Measurements from ENCODE around the gene KCNMA1. TPM values are rescaled to one million over a fixed set of nuclear protein-coding genes. Genes with fewer than 3 reads are reported as not detected.

Gene KCNMA1
- total and polyA plus RNA-seq, 5 donors: 1.5 to 6.1 (median 3.3) TPM

DNA sequence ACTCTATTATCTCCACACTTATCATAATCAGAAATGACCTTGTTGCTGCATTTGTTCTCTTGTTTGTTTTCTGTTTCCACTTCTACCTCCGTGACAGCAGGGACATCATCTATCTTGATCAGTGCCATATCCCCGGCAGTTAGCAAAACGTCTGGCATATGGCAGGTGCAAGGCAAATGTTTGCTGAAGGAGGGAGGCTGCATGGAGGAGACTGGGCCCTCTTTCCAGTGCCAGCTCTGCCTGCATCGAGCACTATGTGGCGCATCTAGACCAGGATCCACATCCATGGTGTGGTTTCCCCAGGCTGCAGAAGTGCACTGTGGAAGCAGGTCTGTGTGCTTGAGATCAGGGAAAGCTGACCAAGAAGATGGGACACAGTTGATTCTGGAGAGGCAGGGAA, 181.2 kb downstream of the KCNMA1 start:
- H3K9me3 ChIP-seq (ENCODE audit: control insufficient read depth, low read length): no peaks in the 10 kb centered on the region
- ATAC-seq (no peak), DNase-seq (no peak)
- H3K27me3 ChIP-seq (ENCODE audit: control insufficient read depth, insufficient read depth): no peaks in the 10 kb centered on the region
- intact Hi-C loops (cut with DNase I): no loop called here
- no peaks in the 10 kb centered on the region for H3K4me1 ChIP-seq (ENCODE audit: control insufficient read depth, insufficient read depth, low read length)
- no peak overlapping the region for H3K4me3 ChIP-seq (ENCODE audit: low read length)
- 78% methylated on average over 5 of the region's 5 CpGs for WGBS
- no peak overlapping the region for H3K27ac ChIP-seq (ENCODE audit: low read length)

DNA sequence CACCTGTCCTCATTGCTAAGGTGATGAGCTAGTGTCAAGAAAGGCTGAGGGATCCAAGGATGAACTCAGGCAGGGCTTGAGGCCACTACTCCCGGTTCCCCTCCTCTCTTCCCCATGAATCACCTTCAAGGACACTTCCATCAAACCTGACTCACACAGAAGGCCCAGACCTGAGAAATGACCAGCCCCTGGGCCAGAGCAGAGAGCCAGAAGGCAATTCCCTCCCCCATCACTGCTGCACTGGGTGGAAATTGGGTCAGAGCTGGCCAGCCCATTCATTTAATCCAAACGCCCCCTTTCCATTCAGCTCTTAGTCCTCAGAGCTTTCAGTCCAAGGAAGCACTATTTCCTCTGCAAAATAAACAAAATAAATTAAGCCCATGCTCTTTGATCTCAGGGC, 182.0 kb downstream of the KCNMA1 start:
- Histone ChIP-seq H3K27ac (ENCODE audit: low read length) (no peak overlapping the region), H3K4me1 (ENCODE audit: control insufficient read depth, insufficient read depth, low read length) (no peaks in the 10 kb centered on the region), H3K9me3 (ENCODE audit: control insufficient read depth, low read length) (no peaks in the 10 kb centered on the region), H3K27me3 (ENCODE audit: control insufficient read depth, insufficient read depth) (no peaks in the 10 kb centered on the region), H3K4me3 (ENCODE audit: low read length) (no peak overlapping the region)
- ATAC-seq (no peak), DNase-seq (no peak)
- 63% methylated on average over 2 of the region's 2 CpGs for WGBS
- intact Hi-C loops (cut with DNase I): no loop called here

DNA sequence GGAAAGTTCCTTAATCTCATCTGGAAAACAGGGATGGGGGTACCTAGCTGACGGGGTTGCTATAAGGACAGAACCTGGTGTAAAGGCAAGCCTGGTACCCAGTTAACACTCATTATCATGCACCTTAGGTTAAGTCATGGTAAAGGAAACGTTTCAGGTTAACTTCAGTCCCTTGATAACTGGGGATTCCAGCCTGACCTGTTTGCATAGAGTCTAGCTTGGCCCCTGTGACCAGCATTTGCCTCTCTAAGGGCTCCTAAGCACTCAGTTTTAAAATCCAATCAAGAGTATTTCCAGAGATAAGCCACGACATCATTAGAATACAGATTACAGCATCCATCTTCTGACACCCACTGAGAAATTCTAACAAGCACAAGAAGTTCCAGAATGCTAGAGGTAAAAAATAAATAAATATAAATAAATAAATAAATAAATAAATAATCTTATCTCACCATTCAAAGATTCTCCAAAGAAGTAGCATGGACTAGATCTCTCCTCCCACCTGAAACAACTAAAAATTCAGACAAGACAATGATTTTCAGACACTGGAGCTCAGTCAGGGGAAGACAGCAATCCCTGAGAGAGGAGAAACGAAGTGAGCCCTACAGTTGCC, 184.6 kb downstream of the KCNMA1 start:
- 71% methylated on average over 4 of the region's 4 CpGs for WGBS
- H3K27me3 ChIP-seq (ENCODE audit: control insufficient read depth, insufficient read depth): no peaks in the 10 kb centered on the region
- H3K4me1 ChIP-seq (ENCODE audit: control insufficient read depth, insufficient read depth, low read length): no peaks in the 10 kb centered on the region
- H3K9me3 ChIP-seq (ENCODE audit: control insufficient read depth, low read length): no peaks in the 10 kb centered on the region
- no peak overlapping the region for H3K4me3 ChIP-seq (ENCODE audit: low read length)
- H3K27ac ChIP-seq (ENCODE audit: low read length): no peak overlapping the region
- intact Hi-C loops (cut with DNase I): no loop called here
- no peak for DNase-seq
- ATAC-seq: no peak

DNA sequence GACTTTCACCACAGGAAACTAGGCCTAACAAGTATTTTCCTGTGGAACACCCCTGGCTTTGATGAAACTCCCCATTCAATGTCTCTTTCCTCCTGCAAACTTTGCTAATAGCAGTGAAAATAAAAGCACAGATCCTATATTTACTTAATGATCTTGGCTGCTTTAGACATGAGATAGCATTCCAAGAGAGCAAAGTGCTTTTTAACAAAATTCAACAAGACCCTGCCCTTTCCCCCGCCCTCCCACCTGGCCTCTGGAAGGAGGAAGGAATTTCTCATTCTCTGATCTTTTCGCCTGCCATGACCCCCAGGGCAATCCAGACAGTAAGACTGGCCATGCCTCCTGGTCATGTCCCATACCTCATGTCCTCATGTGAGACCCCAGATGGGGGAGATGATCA, 185.7 kb downstream of the KCNMA1 start:
- no peak overlapping the region for H3K4me3 ChIP-seq (ENCODE audit: low read length)
- ATAC-seq (no peak), DNase-seq (no peak)
- no peaks in the 10 kb centered on the region for H3K4me1 ChIP-seq (ENCODE audit: control insufficient read depth, insufficient read depth, low read length)
- intact Hi-C loops (cut with DNase I): no loop called here
- H3K27me3 ChIP-seq (ENCODE audit: control insufficient read depth, insufficient read depth): no peaks in the 10 kb centered on the region
- no peaks in the 10 kb centered on the region for H3K9me3 ChIP-seq (ENCODE audit: control insufficient read depth, low read length)
- WGBS: 83% methylated on average over 2 of the region's 2 CpGs
- H3K27ac ChIP-seq (ENCODE audit: low read length): no peak overlapping the region

DNA sequence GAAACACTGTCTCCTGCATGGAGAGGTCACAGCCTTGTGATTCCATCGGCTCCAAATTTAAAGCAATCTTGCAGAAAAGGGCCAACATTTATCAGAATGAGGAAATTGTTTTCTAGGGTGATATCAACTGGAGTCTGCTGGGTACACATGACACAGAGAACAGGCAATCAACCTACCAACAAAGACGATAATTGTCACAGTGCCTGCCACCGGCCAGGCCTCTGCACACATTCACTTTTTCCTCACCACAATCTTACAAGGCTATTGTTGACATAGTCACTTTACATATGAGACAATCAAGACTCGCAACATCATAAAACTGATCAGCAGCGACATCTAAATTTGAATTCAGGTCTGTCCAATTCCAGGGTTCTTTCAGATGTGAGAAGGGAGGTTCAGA, 189.4 kb downstream of the KCNMA1 start:
- ATAC-seq (no peak), DNase-seq (no peak)
- Histone ChIP-seq H3K4me1 (ENCODE audit: control insufficient read depth, insufficient read depth, low read length) (no peaks in the 10 kb centered on the region), H3K4me3 (ENCODE audit: low read length) (no peak overlapping the region), H3K27me3 (ENCODE audit: control insufficient read depth, insufficient read depth) (no peaks in the 10 kb centered on the region), H3K27ac (ENCODE audit: low read length) (no peak overlapping the region), H3K9me3 (ENCODE audit: control insufficient read depth, low read length) (no peaks in the 10 kb centered on the region)
- intact Hi-C loops (cut with DNase I): no loop called here
- 66% methylated on average over 5 of the region's 5 CpGs for WGBS

DNA sequence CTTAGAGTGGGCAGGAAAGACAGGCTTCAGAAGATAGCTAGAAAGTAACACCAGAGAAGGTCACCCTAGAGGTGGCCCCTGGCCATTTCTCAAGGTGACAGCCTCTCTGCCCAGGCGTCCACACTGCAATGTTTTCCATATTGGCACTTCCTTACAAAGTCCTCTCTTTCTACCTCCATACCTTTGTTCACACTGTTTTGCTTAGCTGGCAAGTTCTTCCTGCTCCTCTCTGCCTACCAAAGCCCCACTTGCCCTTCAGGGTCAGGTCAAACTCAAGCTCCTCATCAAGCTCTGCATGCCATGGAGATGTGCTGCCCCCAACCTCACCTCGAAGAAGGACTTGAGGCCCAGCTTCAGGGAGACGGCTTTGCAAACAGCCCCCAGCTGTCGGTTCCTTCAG, 190.9 kb downstream of the KCNMA1 start:
- intact Hi-C loops (cut with DNase I): no loop called here
- Histone ChIP-seq H3K27ac (ENCODE audit: low read length) (no peak overlapping the region), H3K9me3 (ENCODE audit: control insufficient read depth, low read length) (no peaks in the 10 kb centered on the region), H3K4me1 (ENCODE audit: control insufficient read depth, insufficient read depth, low read length) (no peaks in the 10 kb centered on the region), H3K27me3 (ENCODE audit: control insufficient read depth, insufficient read depth) (no peaks in the 10 kb centered on the region), H3K4me3 (ENCODE audit: low read length) (no peak overlapping the region)
- ATAC-seq (no peak), DNase-seq (no peak)
- WGBS: 85% methylated on average over 4 of the region's 4 CpGs

DNA sequence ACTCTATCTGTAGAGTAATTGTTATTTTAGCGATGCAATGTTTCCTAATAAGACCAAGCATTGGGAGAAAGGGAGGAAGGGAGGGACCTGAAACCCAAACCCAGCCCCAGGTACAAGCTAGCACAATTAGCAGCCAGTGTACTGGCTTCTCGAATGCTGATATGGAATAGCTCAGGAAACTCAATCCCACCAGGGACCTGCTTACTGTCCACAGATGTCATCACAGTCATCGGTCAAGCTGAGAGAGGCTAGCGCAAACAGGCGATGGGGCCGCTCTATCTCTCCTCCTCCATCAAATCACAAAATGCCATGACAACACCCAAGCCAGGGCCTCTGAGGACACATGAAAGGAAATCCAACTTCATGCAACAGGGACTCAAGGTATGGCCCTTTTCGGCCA, 192.1 kb downstream of the KCNMA1 start:
- ATAC-seq: no peak
- DNase-seq: no peak
- Histone ChIP-seq H3K4me3 (ENCODE audit: low read length) (no peak overlapping the region), H3K4me1 (ENCODE audit: control insufficient read depth, insufficient read depth, low read length) (no peaks in the 10 kb centered on the region), H3K27ac (ENCODE audit: low read length) (no peak overlapping the region), H3K27me3 (ENCODE audit: control insufficient read depth, insufficient read depth) (no peaks in the 10 kb centered on the region), H3K9me3 (ENCODE audit: control insufficient read depth, low read length) (no peaks in the 10 kb centered on the region)
- WGBS: 78% methylated on average over 7 of the region's 7 CpGs
- intact Hi-C loops (cut with DNase I): no loop called here

DNA sequence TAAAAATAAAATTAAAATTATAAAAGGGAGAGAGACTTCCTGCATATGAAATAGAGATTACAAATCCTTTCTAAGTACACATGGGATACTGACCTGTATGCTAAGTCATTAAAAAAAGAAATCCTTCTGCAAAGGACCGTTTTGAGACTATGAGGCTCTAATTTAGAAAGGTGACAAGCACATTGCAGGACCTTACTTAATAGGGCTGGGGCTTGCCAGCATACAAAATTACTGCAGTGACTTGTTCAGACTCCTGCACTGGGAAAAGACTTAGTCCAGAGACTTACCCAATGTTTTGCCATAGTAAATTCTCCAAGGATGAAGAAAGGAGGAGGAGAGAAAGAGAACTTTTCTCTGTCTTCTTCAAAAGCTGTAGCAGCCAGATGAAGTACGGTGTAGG, 193.6 kb downstream of the KCNMA1 start:
- intact Hi-C loops (cut with DNase I): no loop called here
- Histone ChIP-seq H3K27ac (ENCODE audit: low read length) (no peak overlapping the region), H3K27me3 (ENCODE audit: control insufficient read depth, insufficient read depth) (no peaks in the 10 kb centered on the region), H3K4me1 (ENCODE audit: control insufficient read depth, insufficient read depth, low read length) (no peaks in the 10 kb centered on the region), H3K4me3 (ENCODE audit: low read length) (no peak overlapping the region), H3K9me3 (ENCODE audit: control insufficient read depth, low read length) (no peaks in the 10 kb centered on the region)
- no peak for ATAC-seq
- no peak for DNase-seq
- WGBS: 68% methylated on average over 2 of the region's 2 CpGs

DNA sequence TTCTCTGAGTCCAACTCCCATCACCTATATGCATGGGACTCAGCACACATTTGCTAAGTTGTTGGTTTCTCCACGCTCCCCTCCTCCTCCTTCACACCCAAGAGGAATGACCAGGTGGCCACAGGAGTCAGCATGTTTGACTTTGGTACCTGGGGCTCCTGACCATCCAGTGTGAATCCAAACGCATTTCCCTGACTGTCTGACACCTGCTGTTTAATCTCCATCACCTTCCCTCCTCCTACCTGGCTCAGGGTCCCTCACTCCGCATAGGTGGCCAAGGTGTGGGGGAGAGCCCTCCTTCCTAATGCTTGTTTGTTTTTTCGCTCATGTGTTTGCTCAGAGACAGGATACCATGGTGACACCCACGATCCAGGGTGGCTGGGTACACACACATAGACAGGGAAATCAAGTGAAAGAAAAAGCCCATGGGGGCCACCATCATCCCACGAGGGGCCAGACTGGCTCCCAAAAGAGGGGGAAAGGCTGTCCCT, 194.9 kb downstream of the KCNMA1 start:
- Histone ChIP-seq H3K4me3 (ENCODE audit: low read length) (no peak overlapping the region), H3K27me3 (ENCODE audit: control insufficient read depth, insufficient read depth) (no peaks in the 10 kb centered on the region), H3K27ac (ENCODE audit: low read length) (no peak overlapping the region), H3K4me1 (ENCODE audit: control insufficient read depth, insufficient read depth, low read length) (no peaks in the 10 kb centered on the region), H3K9me3 (ENCODE audit: control insufficient read depth, low read length) (no peaks in the 10 kb centered on the region)
- intact Hi-C loops (cut with DNase I): no loop called here
- WGBS: 71% methylated on average over 6 of the region's 6 CpGs
- no peak for DNase-seq
- ATAC-seq: no peak

DNA sequence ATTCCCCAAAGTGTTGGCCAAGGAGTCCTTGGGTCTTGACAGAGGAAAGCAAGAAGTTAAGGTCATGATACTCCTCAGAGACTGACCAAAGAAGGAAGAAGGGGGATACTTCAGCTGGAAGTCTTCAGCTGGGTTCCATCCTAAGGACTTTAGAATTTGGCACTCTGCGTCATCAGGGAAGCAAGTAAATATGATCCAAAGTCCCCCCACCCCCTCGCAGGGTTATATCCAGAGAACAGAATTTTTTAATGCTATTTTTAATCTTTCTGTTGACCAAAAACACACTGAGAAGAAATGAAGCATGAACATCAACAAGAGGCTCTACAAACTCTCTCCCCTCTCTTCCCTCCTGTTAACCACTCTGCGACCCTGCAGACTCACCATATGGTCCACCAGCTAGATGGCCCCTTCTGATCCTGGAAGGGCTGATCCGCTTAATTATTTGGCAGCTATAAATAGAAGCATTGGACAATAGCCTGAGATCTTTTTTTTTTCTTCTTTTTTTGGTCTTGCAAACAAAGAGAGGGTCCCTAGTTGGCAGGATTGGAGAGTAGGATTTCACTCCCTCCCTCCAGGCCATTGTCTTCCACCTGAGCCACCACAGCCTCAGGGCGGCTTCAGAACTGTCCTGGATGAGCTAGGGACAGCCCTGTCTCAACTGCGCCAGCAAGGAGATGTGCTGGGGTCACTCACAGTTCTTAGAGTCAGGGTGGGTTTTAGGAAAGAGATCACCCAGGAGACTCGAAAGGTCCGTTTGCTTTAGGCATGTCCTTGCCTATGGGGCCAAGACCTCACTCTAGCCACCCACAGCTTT, 196.0 kb downstream of the KCNMA1 start:
- intact Hi-C loops (cut with DNase I): no loop called here
- 70% methylated on average over 8 of the region's 8 CpGs for WGBS
- H3K4me1 ChIP-seq (ENCODE audit: control insufficient read depth, insufficient read depth, low read length): no peaks in the 10 kb centered on the region

DNA sequence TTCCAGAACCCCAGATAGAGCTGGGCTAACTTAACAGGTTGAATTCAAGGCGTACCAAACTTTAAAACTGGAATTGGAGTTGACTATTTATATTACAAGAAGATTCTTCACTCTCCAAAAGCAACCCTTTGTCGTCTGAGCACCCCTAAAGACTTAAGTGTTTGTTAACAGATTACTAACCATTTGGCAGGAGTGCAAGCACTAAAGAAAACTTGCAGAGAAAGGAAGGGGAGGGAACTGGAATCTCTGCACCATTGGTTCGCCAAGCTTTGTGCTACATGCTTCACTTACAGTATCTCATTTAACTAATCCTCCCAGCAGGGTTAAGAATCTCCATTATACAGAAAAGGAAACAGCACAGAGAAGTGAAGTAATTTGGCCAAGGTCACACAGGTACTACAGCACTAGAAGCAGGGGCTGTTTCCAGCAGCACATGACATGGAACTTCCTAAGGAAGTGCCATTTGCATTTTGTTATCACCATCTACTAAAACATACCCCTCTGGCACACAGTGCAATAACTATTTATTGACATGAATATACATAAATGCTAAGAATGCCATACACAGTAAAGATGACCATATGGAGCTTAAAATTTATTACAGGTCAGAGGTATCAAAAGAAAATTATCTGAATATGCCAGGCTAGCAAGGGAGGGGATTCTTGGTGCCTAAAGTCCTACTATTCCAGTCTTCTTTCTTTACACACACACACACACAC, 201.2 kb downstream of the KCNMA1 start:
- intact Hi-C loops (cut with DNase I): no loop called here
- no peaks in the 10 kb centered on the region for H3K4me1 ChIP-seq (ENCODE audit: control insufficient read depth, insufficient read depth, low read length)
- ATAC-seq: no peak
- no peak overlapping the region for H3K27ac ChIP-seq (ENCODE audit: low read length)
- no peak for DNase-seq
- H3K27me3 ChIP-seq (ENCODE audit: control insufficient read depth, insufficient read depth): no peaks in the 10 kb centered on the region
- WGBS: 60% methylated on average over 3 of the region's 3 CpGs
- no peaks in the 10 kb centered on the region for H3K9me3 ChIP-seq (ENCODE audit: control insufficient read depth, low read length)
- H3K4me3 ChIP-seq (ENCODE audit: low read length): no peak overlapping the region

More for the DNA sequence above, 196.0 kb downstream of the KCNMA1 start:
- no peaks in the 10 kb centered on the region for H3K9me3 ChIP-seq (ENCODE audit: control insufficient read depth, low read length)
- DNase-seq (no peak), ATAC-seq (no peak)
- H3K4me3 ChIP-seq (ENCODE audit: low read length): no peak overlapping the region
- H3K27me3 ChIP-seq (ENCODE audit: control insufficient read depth, insufficient read depth): no peaks in the 10 kb centered on the region
- H3K27ac ChIP-seq (ENCODE audit: low read length): no peak overlapping the region

Measured in right cardiac atrium (tissue), 5 donors.